AG08396 (cell line): ENCODE measurements around the gene PBX2.

Source experiments
- DNase-seq: peaks from one replicate; pipeline ENCODE4 v3.0.0; 2012; ENCODE audit warnings: low spot score, mixed read lengths

Gene PBX2

GRCh38 chr6:32170294-32170693 is 19.7 kb downstream of the PBX2 start:
- DNase-seq, result no peak

GRCh38 chr6:32168807-32169591 is 21.0 kb downstream of the PBX2 start:
- DNase-seq, result no peak

- DNase-seq, result no peak
Measured at GRCh38 chr6:32168350-32168749, 21.7 kb downstream of the PBX2 start.

GRCh38 chr6:32167761-32168262 is 22.2 kb downstream of the PBX2 start:
- no peak for DNase-seq

- no peak for DNase-seq
Measured at GRCh38 chr6:32167154-32167760, 22.7 kb downstream of the PBX2 start.

- no peak for DNase-seq
Measured at GRCh38 chr6:32166411-32167061, 23.5 kb downstream of the PBX2 start.

- DNase-seq, result no peak
Measured at GRCh38 chr6:32164295-32164694, 25.7 kb downstream of the PBX2 start, which contains the start of gene EGFL8. TSS of gene EGFL8 (plus strand) at chr6:32164595. CDS start at chr6:32166166, 1,571 bp downstream.

- DNase-seq, result no peak
Measured at GRCh38 chr6:32163559-32164258, 26.3 kb downstream of the PBX2 start.

GRCh38 chr6:32158052-32158451 is 31.9 kb downstream of the PBX2 start:
- DNase-seq, result no peak

- DNase-seq, result no peak
Measured at GRCh38 chr6:32156891-32157290, 33.1 kb downstream of the PBX2 start.

GRCh38 chr6:32154514-32155161 is 35.4 kb downstream of the PBX2 start:
- DNase-seq, result peak; percentile 79

- peak; percentile 92 for DNase-seq
Measured at GRCh38 chr6:32153564-32154513, 36.2 kb downstream of the PBX2 start, which contains the start of gene PPT2. TSS of gene PPT2 (plus strand) at chr6:32154141. CDS start at chr6:32154595, 454 bp downstream.

- DNase-seq, result peak; percentile 52
Measured at GRCh38 chr6:32152769-32153563, 37.0 kb downstream of the PBX2 start.

- DNase-seq, result peak; percentile 48
Measured at GRCh38 chr6:32151863-32152768, 37.9 kb downstream of the PBX2 start, which contains the start of gene PRRT1. TSS of gene PRRT1 (minus strand) at chr6:32151939. CDS start at chr6:32151827, 112 bp downstream.

GRCh38 chr6:32151181-32151862 is 38.7 kb downstream of the PBX2 start:
- no peak for DNase-seq

GRCh38 chr6:32149932-32150870 is 39.8 kb downstream of the PBX2 start:
- no peak for DNase-seq
